Esophagus squamous epithelium (tissue), 4 donors: Measurements from ENCODE around the gene SMIM14.

Experiments
- CTCF ChIP-seq, 6 experiments: fragments of 450-650 bp in 4 of 6; fragments of 200-600 bp in 2 of 6; sonication (generic) in 2 of 6; IDR thresholded peaks; one replicate each; pipeline ENCODE4 v1.5.1; 2016 to 2019; ENCODE audit warnings: antibody characterized with exemption in 6 of 6, mild to moderate bottlenecking in 4 of 6, moderate library complexity in 4 of 6
- POLR2A ChIP-seq, 4 donors: fragments of 450-650 bp; IDR thresholded peaks; one replicate each; pipeline ENCODE4 v1.6.1; 2017; ENCODE audit warnings: antibody characterized with exemption in 4 of 4, mild to moderate bottlenecking in 4 of 4, moderate library complexity in 3 of 4

GRCh38 chr4:39522068-39522467, 116.6 kb downstream of the SMIM14 start:
- TF ChIP-seq CTCF (IDR thresholded peaks at IDR 0.05) (no peak), POLR2A (IDR thresholded peaks at IDR 0.05) (no peak)
